A673 (cell line): ENCODE data around the gene TMEM63B. TPM values are rescaled to one million over a fixed set of nuclear protein-coding genes. Genes with fewer than 3 reads are reported as not detected.

ENCODE experiments used
- BruUV-seq: library from RNA; stranded (reverse); fragments of 400-500 nt; replicated peaks from 2 replicates; lab custom pipeline; 2021; lab: Mats Ljungman, UMichigan
- CTCF ChIA-PET: fragments of 300-600 bp; sonication (Branson Sonifier 250); formaldehyde crosslinking; loops from one replicate; lab custom pipeline; 2022; ENCODE audit warnings: antibody characterized with exemption; lab: Charles Lee
- POLR2A ChIA-PET: fragments of 300-600 bp; sonication (Branson Sonifier 250); formaldehyde crosslinking; loops from one replicate; lab custom pipeline; 2022; ENCODE audit warnings: antibody characterized with exemption; ENCODE audit not compliant: low non-redundant PET; lab: Charles Lee
- DNase-seq: peaks from one replicate; pipeline ENCODE4 v3.0.0-alpha.2; 2015; ENCODE audit warnings: low spot score
- H3K27ac ChIP-seq: fragments of 200-600 bp; sonication (generic); 2 replicates; pipeline ENCODE4 v1.5.1; 2016; ENCODE audit warnings: mixed run types, low read depth, mild to moderate bottlenecking, mixed read lengths, antibody characterized with exemption, low read length; ENCODE audit not compliant: poor library complexity, severe bottlenecking
- H3K27me3 ChIP-seq: fragments of 200-600 bp; sonication (generic); replicated peaks from 2 replicates; pipeline ENCODE4 v1.6.1; 2017; ENCODE audit warnings: mixed run types, low read depth, mild to moderate bottlenecking, mixed read lengths, antibody characterized with exemption, low read length; ENCODE audit not compliant: insufficient read depth, poor library complexity
- H3K36me3 ChIP-seq: fragments of 200-600 bp; sonication (generic); 2 replicates; pipeline ENCODE4 v1.6.1; 2016; ENCODE audit warnings: mixed run types, mild to moderate bottlenecking, mixed read lengths, antibody characterized with exemption, low read length; ENCODE audit not compliant: insufficient read depth, poor library complexity, severe bottlenecking
- H3K4me1 ChIP-seq: fragments of 200-600 bp; sonication (generic); 2 replicates; pipeline ENCODE4 v1.6.1; 2017; ENCODE audit warnings: mixed run types, mild to moderate bottlenecking, mixed read lengths, antibody characterized with exemption, low read length; ENCODE audit not compliant: insufficient read depth, poor library complexity, severe bottlenecking
- H3K4me3 ChIP-seq: fragments of 200-600 bp; sonication (generic); 2 replicates; pipeline ENCODE4 v1.5.1; 2016; ENCODE audit warnings: low read depth, mixed run types, mild to moderate bottlenecking, mixed read lengths, low read length; ENCODE audit not compliant: poor library complexity, severe bottlenecking
- H3K9me3 ChIP-seq: fragments of 200-600 bp; sonication (generic); 2 replicates; pipeline ENCODE4 v1.6.1; 2016; ENCODE audit warnings: mixed run types, low read depth, mild to moderate bottlenecking, mixed read lengths, antibody characterized with exemption, low read length; ENCODE audit not compliant: poor library complexity, severe bottlenecking
- CTCF ChIP-seq: fragments of 300-800, 200-600 bp; sonication (generic); conservative IDR thresholded peaks from 2 replicates; pipeline ENCODE4 v1.5.1; 2017; ENCODE audit warnings: low read depth, mild to moderate bottlenecking, antibody characterized with exemption, low read length, moderate library complexity, mixed read lengths
- EZH2 ChIP-seq: fragments of 200-600 bp; sonication (generic); IDR thresholded peaks from 2 replicates; pipeline ENCODE4 v1.6.1; 2017; ENCODE audit warnings: borderline replicate concordance, low read depth, mild to moderate bottlenecking, mixed read lengths, antibody characterized with exemption, low read length; ENCODE audit not compliant: poor library complexity, severe bottlenecking
- intact Hi-C: fragments of 100-400 bp; cut with micrococcal nuclease; formaldehyde crosslinking; loops from one replicate; pipeline ENCODE4 v1.10.0; 2022; ENCODE audit not compliant: unreplicated experiment
- total RNA-seq: library from RNA; stranded (reverse); gene quantifications from 2 replicates; pipeline ENCODE4 v1.2.3, GENCODE V29; 2021

The TMEM63B gene
- total RNA-seq, 1 experiment from 2014 or later, result 32.0 TPM

GRCh38 chr6:44135173-44135758, 7.9 kb downstream of the TMEM63B start:
- POLR2A ChIA-PET, result no interaction called here

GRCh38 chr6:44135875-44136274, 8.5 kb downstream of the TMEM63B start:
- H3K27ac ChIP-seq, result no peak overlapping the region
- no peak for TF ChIP-seq EZH2
- TF ChIP-seq CTCF, result 0 out of 2 replicates have a peak, but pooled peaks have one; percentile 12
- H3K9me3 ChIP-seq, result no peaks in the 10 kb centered on the region
- POLR2A ChIA-PET, result no interaction called here
- BruUV-seq, result no TSS peak
- no peak overlapping the region for H3K4me3 ChIP-seq
- peaks cover 3% of the 10 kb centered on the region for H3K36me3 ChIP-seq
- intact Hi-C loops, result no loop called here
- no peaks in the 10 kb centered on the region for H3K27me3 ChIP-seq
- CTCF ChIA-PET, result no interaction called here
- peaks cover 36% of the 10 kb centered on the region for H3K4me1 ChIP-seq
- no peak for DNase-seq

More at GRCh38 chr6:44135173-44135758, 7.9 kb downstream of the TMEM63B start:
- peak overlapping the region; percentile 75 for H3K27ac ChIP-seq
- no peak for TF ChIP-seq CTCF
- no peak for TF ChIP-seq EZH2
- no peak for DNase-seq
- no peak overlapping the region for H3K4me3 ChIP-seq
- no TSS peak for BruUV-seq
- H3K27me3 ChIP-seq, result no peaks in the 10 kb centered on the region
- intact Hi-C loops, result no loop called here
- H3K36me3 ChIP-seq, result peaks cover 3% of the 10 kb centered on the region
- no peaks in the 10 kb centered on the region for H3K9me3 ChIP-seq
- H3K4me1 ChIP-seq, result peaks cover 36% of the 10 kb centered on the region
- CTCF ChIA-PET, result no interaction called here

- DNase-seq, result no peak
- ChIA-PET CTCF (no interaction called here), POLR2A (no interaction called here)
- no peak overlapping the region for H3K27ac ChIP-seq
- BruUV-seq, result no TSS peak
- peaks cover 22% of the 10 kb centered on the region for H3K4me1 ChIP-seq
- H3K9me3 ChIP-seq, result no peaks in the 10 kb centered on the region
- no peaks in the 10 kb centered on the region for H3K27me3 ChIP-seq
- H3K36me3 ChIP-seq, result peaks cover 5% of the 10 kb centered on the region
- no peak for TF ChIP-seq CTCF
- no peak overlapping the region for H3K4me3 ChIP-seq
- intact Hi-C loops, result no loop called here
These were observed 11.5 kb downstream of the TMEM63B start for GRCh38 chr6:44138717-44139350.
